GM12864 (cell line): ENCODE measurements around the gene GTF2H2C.
"Not testable (repeated sequence)": the region's sequence is repeated elsewhere in the genome, so short reads cannot be mapped to it uniquely, and the experiment has no call there.

ENCODE experiments used
- DNase-seq: peaks from one replicate; pipeline ENCODE4 v3.0.0-alpha.2; 2011; ENCODE audit warnings: low read depth
- H3K4me3 ChIP-seq: 2 replicates; pipeline ENCODE4 v1.5.1; 2011; ENCODE audit warnings: mild to moderate bottlenecking, low read depth, low read length, control low read depth
- TF ChIP-seq, protein P1 (sequence below): IDR thresholded peaks from 2 replicates; pipeline ENCODE4 v1.5.1; 2011; ENCODE audit warnings: low read depth, mild to moderate bottlenecking, moderate library complexity, low read length, control low read depth, inconsistent platforms; ENCODE audit errors: missing control alignments

Gene GTF2H2C

DNA sequence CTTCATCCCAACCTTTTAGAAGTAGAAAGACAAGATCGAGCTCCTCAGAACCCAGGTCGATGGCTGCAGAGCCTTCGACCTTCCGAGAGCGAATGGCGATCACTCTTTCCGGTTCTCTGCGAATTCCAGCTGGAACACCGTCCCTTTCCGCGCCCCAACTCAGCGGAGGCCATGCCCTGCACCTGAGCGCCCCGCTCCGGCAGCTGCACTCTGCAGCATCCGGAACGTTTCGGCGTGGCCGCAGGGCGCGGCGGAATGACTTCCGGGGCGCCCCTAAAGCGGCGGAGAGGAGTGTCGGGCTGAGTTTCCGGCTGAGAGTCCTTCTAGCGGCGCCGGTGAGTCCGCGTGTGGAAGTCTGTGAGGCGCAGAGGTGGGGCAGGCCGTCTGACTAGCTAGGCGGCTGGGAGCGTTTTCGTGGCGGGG is at the start of gene GTF2H2C:
TSS of gene GTF2H2C (plus strand) at position 284 of the 423 bp plus-strand sequence. CDS start 4,942 bp downstream, outside the sequence.
- peak; percentile 38 for DNase-seq
- TF ChIP-seq, protein P1, sequence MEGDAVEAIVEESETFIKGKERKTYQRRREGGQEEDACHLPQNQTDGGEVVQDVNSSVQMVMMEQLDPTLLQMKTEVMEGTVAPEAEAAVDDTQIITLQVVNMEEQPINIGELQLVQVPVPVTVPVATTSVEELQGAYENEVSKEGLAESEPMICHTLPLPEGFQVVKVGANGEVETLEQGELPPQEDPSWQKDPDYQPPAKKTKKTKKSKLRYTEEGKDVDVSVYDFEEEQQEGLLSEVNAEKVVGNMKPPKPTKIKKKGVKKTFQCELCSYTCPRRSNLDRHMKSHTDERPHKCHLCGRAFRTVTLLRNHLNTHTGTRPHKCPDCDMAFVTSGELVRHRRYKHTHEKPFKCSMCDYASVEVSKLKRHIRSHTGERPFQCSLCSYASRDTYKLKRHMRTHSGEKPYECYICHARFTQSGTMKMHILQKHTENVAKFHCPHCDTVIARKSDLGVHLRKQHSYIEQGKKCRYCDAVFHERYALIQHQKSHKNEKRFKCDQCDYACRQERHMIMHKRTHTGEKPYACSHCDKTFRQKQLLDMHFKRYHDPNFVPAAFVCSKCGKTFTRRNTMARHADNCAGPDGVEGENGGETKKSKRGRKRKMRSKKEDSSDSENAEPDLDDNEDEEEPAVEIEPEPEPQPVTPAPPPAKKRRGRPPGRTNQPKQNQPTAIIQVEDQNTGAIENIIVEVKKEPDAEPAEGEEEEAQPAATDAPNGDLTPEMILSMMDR = peak; percentile 29
- H3K4me3 ChIP-seq = peak within 1 kb of the TSS; percentile 55

DNA sequence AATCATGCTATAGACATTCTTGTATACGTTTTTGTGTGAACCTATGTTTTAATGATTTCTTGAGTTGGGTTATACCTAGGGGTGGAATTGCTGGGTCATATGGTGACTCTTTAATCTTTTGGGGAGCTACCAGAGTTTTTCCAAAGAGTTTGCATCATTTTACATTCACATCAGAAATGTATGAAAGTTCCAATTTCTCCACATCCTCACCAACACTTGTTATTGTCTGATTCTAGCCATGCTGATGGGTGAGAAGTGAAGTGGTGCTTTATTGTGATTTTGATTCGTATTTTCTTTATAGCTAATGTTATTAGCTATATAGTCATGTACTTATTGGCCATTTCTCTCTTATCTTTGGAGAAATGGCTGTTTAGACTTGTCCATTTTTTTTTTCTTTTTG is 49.3 kb upstream of the GTF2H2C start:
- TF ChIP-seq, protein P1 = no peak
- H3K4me3 ChIP-seq = no peak overlapping the region
- DNase-seq = no peak

DNA sequence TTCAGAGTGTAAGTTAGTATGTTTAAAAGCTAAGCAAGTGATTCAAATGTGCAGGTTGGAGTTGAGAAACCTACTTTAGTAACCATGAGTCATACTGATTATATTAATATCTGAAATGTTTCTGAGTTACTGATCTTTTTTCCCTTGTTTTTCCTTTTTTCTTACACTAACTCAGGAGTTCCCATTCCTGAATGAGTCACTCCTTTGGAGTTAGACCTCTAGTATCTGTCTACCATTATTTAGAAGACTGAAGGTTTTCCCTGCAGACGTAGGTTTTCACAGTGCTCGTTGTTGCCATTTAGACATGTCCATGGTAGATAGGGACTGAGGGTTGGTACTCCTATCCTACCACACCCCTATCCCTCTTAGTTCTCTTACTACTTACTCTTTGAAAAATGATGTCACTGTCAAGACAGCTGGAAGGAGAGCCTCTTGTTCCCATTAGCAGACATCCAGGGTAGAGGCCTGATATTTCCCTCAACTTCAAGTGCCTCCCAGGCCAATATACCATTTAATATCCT is 47.2 kb upstream of the GTF2H2C start:
- no peak for DNase-seq
- no peak overlapping the region for H3K4me3 ChIP-seq
- TF ChIP-seq, protein P1 = no peak

DNA sequence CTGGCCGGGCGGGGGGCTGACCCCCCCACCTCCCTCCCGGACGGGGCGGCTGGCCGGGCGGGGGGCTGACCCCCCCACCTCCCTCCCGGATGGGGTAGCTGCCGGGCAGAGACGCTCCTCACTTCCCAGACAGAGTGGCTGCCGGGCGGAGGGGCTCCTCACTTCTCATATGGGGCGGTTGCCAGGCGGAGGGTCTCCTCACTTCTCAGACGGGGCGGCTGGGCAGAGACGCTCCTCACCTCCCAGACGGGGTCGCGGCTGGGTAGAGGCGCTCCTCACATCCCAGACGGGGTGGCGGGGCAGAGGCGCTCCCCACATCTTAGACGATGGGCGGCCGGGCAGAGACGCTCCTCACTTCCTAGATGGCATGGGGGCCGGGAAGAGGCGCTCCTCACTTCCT is 44.4 kb upstream of the GTF2H2C start:
- DNase-seq = not testable (repeated sequence)

DNA sequence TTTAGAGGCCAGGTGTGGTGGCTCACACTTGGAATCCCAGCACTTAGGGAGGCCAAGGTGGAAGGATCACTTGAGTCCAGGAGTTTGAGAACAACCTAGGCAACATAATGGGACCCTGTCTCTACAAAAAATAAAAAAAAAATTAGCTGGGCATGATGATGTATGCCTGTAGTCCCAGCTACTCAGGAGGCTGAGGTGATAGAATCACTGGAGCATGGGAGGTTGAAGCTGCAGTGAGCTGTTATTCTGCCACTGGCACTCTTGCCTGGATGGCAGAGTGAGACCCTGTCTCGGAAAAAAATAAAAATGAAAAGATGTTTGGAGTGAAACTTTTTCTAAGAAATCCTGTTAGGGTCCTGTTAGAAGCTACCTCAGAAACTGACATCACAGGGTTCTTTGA is 43.2 kb upstream of the GTF2H2C start:
- no peak overlapping the region for H3K4me3 ChIP-seq
- TF ChIP-seq, protein P1 = no peak
- no peak for DNase-seq

More for the DNA sequence above, 44.4 kb upstream of the GTF2H2C start:
- not testable (repeated sequence) for H3K4me3 ChIP-seq

DNA sequence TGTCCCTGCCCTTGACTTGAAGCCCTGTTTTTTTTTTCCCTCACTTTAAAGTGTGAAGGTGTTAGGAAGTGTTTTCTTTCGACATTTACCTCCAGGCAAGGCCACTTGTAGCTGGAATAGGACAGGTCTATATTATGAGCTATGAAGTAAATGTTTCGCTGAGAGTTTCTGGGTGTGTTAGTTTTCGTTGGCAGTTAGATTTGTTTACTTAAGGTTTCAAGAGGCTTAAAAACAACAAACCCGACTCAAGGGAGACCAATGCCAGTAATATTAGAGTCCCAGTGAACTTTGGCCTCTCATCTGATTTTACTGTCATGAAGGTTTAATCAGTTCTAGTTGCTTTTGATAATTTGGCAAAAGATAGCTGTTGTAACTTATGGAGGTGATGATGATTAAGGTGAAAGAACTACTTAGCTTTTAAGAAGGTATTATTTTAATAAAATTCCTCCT is 42.2 kb upstream of the GTF2H2C start:
- TF ChIP-seq, protein P1 = no peak
- DNase-seq = no peak
- no peak overlapping the region for H3K4me3 ChIP-seq

DNA sequence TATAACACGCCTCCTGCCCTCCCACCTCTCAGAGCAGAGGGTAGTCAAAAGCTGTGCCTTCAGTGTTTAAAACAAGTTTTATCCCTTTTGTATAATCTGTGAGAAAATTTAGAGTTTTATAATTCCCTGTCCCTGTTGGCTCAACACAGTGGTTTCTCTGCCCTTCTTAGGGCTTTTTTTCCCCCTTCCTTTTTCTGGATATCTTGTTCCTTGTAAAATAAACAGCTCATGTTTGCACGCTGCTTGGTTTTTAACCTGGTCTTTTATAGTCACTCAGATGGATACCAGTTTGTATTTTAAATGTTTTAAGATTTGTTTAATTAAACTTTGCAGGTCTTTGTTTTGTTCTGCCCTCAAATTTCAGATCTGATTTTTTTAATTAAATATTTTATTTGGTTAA is 40.7 kb upstream of the GTF2H2C start:
- DNase-seq = no peak
- no peak overlapping the region for H3K4me3 ChIP-seq
- TF ChIP-seq, protein P1 = no peak

DNA sequence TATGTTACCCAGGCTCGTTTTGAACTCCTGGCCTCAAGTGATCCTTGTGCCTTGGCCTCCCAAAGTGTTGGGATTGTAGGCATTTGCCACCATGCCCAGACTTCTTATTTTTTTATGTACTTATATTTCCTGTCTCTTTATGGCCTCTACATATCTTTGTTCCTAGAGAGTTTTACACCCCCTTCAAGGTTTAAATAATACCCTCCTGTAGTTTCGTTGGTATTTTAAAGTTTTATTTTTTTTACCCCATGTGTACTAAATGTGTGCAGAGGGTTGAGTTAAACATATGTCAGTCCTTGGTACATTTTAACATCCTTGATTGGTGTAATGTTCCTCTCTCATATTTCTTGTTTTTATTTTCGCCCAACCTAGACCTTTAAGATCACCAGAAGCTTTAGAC is 38.0 kb upstream of the GTF2H2C start:
- TF ChIP-seq, protein P1 = no peak
- no peak overlapping the region for H3K4me3 ChIP-seq
- no peak for DNase-seq
